Measurements from ENCODE around the gene CT47B1. TPM values are rescaled to one million over a fixed set of nuclear protein-coding genes. Genes with fewer than 3 reads are reported as not detected.
"Not testable (repeated sequence)": the region's sequence is repeated elsewhere in the genome, so short reads cannot be mapped to it uniquely, and the experiment has no call there.

CT47B1 gene
- polyA plus RNA-seq: not detected

GRCh38 chrX:120875766-120876165 is at the start of gene CT47B1:
TSS of gene CT47B1 (minus strand) at chrX:120875866. CDS start at chrX:120875670, 196 bp downstream.
- not testable (repeated sequence) for H3K27ac ChIP-seq (ENCODE audit: low read depth, low read length)
- no CpG with 5 or more reads among the region's 7 CpGs for WGBS, 3 donors

- no peak overlapping the region for H3K27ac ChIP-seq (ENCODE audit: low read depth, low read length)
- WGBS, 3 donors: 95 to 97% (median 95%) methylated on average over 24 to 61 of the region's 61 CpGs
Measured at GRCh38 chrX:120874678-120875557, 748 bp downstream of the CT47B1 start.

GRCh38 chrX:120857240-120857639 is 18.4 kb downstream of the CT47B1 start:
- WGBS, 3 donors: 39 to 51% (median 44%) methylated on average over 4 of the region's 4 CpGs
- no peak overlapping the region for H3K27ac ChIP-seq (ENCODE audit: low read depth, low read length)

GRCh38 chrX:120840827-120841226 is 34.8 kb downstream of the CT47B1 start:
- H3K27ac ChIP-seq (ENCODE audit: low read depth, low read length): no peak overlapping the region
- 48 to 63% (median 54%) methylated on average over 2 of the region's 2 CpGs for WGBS, 3 donors

GRCh38 chrX:120839491-120839890 is 36.2 kb downstream of the CT47B1 start:
- H3K27ac ChIP-seq (ENCODE audit: low read depth, low read length): no peak overlapping the region

GRCh38 chrX:120827213-120827612 is 48.5 kb downstream of the CT47B1 start:
- 76 to 93% (median 81%) methylated on average over 1 of the region's 1 CpG for WGBS, 3 donors
- H3K27ac ChIP-seq (ENCODE audit: low read depth, low read length): not testable (repeated sequence)

- H3K27ac ChIP-seq (ENCODE audit: low read depth, low read length): no peak overlapping the region
- 35 to 44% (median 39%) methylated on average over 2 of the region's 2 CpGs for WGBS, 3 donors
Measured at GRCh38 chrX:120825146-120825545, 50.5 kb downstream of the CT47B1 start.

GRCh38 chrX:120824021-120824420 is 51.6 kb downstream of the CT47B1 start:
- 67 to 91% (median 76%) methylated on average over 1 of the region's 1 CpG for WGBS, 3 donors
- H3K27ac ChIP-seq (ENCODE audit: low read depth, low read length): no peak overlapping the region

- no peak overlapping the region for H3K27ac ChIP-seq (ENCODE audit: low read depth, low read length)
Measured at GRCh38 chrX:120823556-120823955, 52.1 kb downstream of the CT47B1 start.

Other genes with a start within 250 kb of the CT47B1 start
- 10 to 100 TPM; 11.6 to 19.9 (median 15.6) TPM for gene C1GALT1C1, start 245.8 kb downstream of the CT47B1 start, polyA plus RNA-seq
- gene CT47A11, start 61.3 kb upstream of the CT47B1 start, polyA plus RNA-seq: not detected
- gene CT47A10, start 66.2 kb upstream of the CT47B1 start, polyA plus RNA-seq: not detected
- gene CT47A9, start 71.0 kb upstream of the CT47B1 start, polyA plus RNA-seq: not detected
- not detected for gene CT47A8, start 75.9 kb upstream of the CT47B1 start, polyA plus RNA-seq
- gene CT47A7, start 80.7 kb upstream of the CT47B1 start, polyA plus RNA-seq: not detected
- not detected for gene CT47A6, start 85.6 kb upstream of the CT47B1 start, polyA plus RNA-seq
- not detected for gene CT47A5, start 90.5 kb upstream of the CT47B1 start, polyA plus RNA-seq
- not detected for gene CT47A4, start 95.3 kb upstream of the CT47B1 start, polyA plus RNA-seq
- gene CT47A3, start 100.2 kb upstream of the CT47B1 start, polyA plus RNA-seq: not detected
- not detected for gene CT47A2, start 105.1 kb upstream of the CT47B1 start, polyA plus RNA-seq
- gene CT47A1, start 109.9 kb upstream of the CT47B1 start, polyA plus RNA-seq: not detected
- 1 to 10 TPM in 2 of 3 donors, under 1 TPM in 1; 0.82 to 3.7 (median 1.6) TPM for gene GLUD2, start 171.7 kb upstream of the CT47B1 start, polyA plus RNA-seq